OCI-LY3 (cell line): ENCODE results near the gene CDH23.

Experiments used
- CTCF ChIP-seq: fragments of 200-600, 300-600 bp; sonication (generic); IDR thresholded peaks from 2 replicates; pipeline ENCODE4 v1.5.1; 2014; ENCODE audit warnings: antibody characterized with exemption, low read length, low read depth
- EZH2phosphoT487 ChIP-seq: fragments of 200-600 bp; shearing (Covaris generic); IDR thresholded peaks from 2 replicates; pipeline ENCODE4 v1.6.1; 2018; ENCODE audit warnings: antibody characterized with exemption, mixed run types, low read depth

- no peak for TF ChIP-seq CTCF
- no peak for TF ChIP-seq EZH2phosphoT487
These were observed 422.0 kb downstream of the CDH23 start for GRCh38 chr10:71818674-71819260.
